NCI-H526 (cell line): Measurements from ENCODE around the gene TUBGCP2.
"Not testable (repeated sequence)": the region's sequence is repeated elsewhere in the genome, so short reads cannot be mapped to it uniquely, and the experiment has no call there.

ENCODE experiments used
- DNase-seq, 2 experiments: peaks; one replicate each; lab custom pipeline; 2025; lab: John Stamatoyannopoulos, UW

The TUBGCP2 gene

DNA sequence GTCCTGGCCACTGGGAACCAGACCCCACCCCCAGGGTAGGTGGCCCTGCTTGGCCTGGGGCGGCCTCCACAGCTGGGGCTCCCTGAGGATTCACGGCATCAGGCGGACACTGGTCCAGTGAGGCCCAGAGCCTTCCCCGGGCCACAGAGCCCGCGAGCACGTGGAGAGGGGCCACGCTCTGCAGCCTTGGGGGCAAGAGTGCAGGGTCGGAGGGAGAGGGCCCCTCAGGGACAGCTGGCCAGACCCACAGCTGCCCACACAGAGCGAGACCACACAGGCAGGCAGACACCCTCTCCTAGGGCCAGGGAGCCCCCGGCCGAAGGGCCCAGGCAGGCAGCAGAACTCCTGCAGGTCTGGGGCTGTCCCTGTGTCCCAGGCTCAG is 60.3 kb downstream of the TUBGCP2 start:
- no peak for DNase-seq

DNA sequence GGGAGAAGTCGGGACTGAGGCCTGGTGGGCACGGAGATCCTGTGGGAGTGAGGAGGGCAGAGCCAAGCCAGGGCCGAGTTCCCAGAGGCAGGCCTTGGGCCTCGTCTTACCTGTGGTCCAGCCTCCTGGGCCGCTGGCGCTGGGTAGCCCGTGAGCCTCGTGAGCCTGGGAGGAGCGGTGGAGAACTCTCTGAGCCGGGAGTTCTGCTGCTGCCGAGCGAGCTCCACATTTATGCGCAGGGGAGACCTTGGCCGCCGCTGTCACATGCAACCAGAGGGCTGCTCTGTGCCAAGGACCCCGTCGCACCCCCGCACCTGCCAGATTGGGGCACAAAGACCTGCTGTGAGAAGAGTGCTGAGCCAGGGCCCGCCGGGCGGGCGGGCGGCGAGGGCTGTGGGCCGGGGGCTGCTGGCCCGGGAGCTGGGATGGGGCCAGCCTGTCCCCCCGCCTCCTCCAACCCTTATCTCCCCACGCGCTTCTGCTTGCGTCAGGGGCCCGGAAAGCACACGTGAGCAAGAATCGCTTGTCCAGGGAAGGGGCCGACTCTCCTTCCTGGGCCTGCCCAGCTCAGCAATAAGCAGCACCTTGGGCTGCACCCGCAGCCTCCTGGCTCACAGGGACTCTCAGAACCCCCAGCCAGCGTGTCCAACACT is 60.9 kb downstream of the TUBGCP2 start:
- DNase-seq: no peak

DNA sequence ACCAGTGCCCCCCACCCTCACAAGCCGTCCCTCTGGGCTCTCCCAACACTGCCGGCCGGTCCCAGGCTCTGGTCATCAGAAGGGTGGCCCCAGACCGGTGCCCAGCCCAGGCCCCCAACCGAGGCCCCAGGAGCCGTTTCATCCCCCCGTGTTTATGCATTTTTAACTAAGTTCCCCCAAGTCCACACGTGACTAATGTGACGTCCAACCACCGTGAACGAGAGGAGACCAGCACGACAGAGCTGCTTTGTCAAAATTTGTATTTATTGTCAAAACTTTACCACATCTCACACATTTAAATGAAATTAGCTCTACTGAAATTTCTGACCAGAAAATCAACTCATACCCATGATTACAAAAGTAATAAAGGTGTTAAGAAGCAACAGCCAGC is 62.4 kb downstream of the TUBGCP2 start:
- no peak for DNase-seq

DNA sequence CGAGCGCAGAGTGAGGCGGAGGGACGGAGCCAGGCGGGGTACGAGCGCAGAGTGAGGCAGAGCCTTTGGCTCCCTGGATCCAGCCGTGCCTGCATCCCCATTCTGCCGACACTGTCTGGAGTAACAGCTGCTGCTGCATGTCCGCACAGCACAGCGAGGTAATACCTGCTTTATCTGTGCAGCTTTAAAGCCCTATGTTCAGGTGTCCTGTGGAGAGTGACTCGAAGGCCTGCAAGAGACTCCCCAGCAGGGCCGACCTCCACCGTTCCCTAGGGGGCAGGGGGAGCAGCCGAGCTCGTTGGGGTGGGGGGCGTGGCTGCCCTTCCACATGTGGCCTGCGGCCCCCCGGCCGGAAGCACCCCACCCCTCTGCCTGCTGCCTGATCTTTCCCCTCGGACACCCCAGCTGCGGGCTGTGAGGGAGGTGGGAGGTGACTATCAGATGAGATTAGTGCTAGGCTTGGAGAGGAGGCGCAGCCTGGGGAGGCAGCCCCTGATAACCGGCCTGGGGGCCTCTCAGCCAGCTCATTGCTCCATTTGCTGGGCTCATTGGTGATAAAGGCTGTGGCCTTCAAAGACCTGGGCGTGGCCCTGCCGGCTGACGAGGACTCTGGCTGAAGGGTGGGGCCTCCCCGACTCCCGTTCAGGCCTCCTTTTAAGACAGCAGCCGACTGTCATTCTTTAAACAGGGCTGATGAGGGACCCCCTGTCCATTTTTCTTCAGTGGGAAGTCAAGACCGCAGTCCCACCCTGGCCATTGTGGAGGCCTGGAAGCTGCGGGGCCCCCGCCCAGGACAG is 63.0 kb downstream of the TUBGCP2 start:
- DNase-seq: no peak

DNA sequence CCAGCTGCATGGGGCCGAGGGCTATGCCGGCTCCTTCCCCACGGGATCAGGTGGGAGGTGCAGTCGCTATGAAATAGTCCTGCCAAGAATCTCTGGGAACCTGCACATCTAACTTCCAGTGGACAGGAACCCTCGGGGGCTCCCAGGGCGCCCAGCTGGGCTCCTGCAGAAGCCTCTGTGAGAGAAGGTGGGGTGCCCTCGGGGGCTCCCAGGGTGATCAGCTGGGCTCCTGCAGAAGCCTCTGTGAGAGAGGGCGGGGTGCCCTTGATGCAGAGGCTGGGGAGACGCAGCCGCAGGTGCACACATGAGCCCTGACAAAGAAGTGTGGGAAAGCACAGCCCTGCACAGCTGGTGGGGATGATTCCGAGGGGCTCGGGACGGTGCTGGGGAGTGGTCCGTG is 65.1 kb downstream of the TUBGCP2 start:
- DNase-seq: no peak

DNA sequence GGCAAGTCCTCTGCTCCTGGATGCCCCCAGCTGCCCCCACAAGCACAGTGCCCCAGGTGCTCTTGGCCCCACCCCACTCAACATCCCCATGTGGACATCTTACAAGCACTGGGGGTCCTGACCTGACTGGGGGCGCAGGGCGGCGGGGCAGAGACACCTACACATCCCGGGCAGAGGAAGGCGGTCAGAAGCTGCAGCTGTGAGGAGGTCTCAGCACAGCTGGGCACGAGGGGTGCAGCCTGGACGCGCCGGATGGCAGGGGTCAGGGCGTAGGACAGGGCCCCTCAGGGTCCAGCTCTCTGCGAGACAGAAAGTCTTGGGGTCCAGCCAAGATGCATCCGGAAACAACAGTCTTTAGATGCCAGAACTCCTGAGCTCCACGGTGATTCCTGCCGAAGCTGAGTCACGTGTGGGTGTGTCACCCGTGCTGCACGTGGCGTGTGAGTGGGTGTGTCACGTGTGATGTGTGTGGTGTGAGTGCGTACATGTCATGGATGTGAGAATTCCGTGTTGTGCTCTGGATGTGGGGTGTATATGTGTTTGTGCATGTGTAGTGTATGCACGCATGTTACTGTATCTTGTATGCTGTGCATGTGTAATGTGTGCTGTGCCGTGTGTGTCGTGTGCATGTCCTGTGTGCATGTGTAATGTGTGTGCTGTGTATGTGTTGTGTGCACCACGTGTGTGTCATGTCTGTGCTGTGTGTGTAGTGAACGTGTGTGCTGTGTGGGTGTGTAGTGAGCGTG is 65.9 kb downstream of the TUBGCP2 start:
- DNase-seq: no peak

DNA sequence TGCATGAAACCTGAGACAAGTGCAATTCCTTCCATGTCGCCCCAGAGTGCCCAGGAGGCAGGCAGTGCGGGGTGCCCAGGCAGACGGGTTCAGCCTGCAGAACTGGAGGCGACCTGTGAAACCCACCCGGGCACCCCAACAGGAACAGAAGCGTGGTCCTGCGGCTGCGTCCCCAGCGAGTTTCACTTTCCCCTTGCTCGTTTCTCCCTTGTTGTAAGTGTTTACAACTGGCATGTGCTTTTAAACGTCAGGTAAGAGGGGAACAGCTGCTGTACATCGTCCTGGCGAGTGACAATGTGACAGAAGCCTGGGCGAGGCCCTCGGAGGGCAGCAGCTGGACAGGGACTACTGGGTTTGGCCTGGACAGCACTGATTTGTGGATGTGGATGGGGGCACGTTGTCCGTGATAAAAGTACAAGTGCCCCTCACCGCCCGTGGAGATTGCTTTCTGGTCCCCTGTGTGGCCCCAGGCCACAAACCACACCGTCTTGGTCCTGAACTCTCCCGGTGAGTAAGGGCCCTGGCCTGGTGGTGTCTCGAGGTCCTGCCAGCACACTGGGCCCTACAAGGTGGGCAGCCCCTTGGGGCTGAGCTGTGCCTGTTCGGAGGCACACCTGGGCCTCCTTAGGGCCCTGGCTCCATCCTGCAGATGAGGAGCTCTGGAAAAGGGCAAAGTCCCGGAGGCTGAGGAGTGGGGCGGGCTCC is 67.0 kb downstream of the TUBGCP2 start:
- DNase-seq: no peak

DNA sequence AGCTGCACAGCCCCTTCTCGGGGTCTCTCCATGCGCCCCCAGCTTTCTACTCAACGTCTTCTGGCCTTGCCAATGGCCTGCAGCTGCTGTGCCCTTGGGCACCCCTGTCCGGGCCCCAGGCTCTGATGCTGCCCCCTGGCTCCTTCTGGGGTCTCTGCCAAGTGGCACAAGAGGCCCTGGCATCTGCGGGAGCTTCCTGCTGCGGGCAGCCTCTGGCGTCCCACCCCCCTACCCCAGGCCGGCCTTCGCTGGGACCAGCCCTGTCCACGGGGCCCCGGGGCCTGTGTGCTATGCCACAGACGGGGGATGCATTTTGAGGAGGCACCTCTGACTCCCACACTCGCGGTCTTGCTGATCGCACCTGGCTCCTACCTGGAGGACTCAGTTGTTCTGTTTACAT is 68.7 kb downstream of the TUBGCP2 start:
- DNase-seq: no peak

DNA sequence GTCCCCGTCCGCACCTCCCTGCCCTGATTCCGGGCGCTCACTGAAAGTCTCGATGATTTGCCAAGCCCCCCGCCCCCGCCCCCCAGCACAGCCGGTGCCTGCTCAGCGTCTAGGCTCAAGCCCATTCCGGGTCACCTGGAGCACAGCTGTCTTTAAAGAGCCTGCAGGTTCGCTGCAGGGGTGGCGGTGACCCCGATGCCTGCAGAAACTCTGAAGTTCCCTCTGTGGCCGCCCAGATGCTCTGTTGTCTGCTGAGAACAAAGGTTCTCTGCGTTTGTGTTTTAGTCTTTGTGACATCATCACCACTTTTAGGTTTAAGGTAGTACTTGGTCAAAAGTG is 70.2 kb downstream of the TUBGCP2 start:
- DNase-seq: no peak

DNA sequence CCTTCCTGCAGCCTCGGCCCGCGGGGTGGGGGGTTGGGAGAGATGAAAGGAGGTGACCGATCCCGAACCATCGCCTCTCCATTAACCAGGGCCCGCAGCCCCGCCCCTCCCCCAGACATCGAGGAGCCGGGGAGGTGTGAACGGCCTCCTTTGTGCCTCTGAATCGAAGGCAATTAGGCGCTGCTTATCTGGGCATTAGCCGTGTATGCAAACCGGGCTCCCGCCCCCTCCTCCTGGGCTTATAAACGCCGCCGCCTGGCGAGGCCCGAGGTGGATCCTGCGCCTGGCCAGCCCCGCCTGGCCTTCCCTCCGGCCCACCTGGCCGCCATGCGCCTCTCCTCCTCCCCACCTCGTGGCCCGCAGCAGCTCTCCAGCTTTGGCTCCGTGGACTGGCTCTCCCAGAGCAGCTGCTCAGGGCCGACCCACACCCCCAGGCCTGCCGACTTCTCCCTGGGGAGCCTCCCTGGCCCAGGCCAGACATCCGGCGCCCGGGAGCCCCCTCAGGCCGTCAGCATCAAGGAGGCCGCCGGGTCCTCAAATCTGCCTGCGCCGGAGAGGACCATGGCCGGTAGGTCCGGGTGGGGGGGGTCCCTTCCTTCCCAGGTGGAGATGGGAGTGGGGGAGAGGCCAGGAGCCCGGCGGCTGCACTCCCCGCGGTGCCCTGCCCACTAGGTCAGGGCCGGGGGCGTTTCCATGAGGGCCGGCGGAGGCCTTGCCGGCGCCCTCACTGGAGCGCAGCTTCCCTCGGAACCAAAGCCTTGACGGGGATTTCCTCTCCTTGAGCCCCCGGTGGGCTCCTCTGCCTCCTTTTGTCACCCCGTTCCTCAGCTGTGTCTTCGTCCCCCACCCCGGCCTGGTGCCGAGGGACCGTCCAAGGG is 70.8 kb downstream of the TUBGCP2 start, which contains the start of gene VENTX:
TSS of gene VENTX (plus strand) at position 268 of the 878 bp plus-strand sequence. CDS start at position 328, 60 bp downstream.
- DNase-seq: peak in 1 of 2 experiments; percentile 44

DNA sequence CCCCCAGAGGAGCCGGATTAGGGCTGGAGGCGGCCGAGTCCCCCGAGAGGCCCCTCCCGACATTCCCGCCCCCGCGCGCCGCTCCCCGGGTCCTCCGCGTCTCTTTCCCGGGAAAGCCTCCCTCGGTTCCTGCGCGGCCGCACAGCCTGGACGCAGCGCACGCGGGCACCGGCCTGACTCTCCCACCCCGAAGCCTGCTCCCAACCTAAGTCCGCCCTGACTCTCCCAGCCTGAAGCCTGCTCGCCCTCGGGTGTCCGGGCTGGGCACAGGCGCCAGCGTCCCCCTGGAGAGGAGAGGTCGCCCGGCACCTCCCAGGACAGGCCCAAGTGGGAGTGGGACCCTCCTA is 71.5 kb downstream of the TUBGCP2 start:
- DNase-seq: no peak

DNA sequence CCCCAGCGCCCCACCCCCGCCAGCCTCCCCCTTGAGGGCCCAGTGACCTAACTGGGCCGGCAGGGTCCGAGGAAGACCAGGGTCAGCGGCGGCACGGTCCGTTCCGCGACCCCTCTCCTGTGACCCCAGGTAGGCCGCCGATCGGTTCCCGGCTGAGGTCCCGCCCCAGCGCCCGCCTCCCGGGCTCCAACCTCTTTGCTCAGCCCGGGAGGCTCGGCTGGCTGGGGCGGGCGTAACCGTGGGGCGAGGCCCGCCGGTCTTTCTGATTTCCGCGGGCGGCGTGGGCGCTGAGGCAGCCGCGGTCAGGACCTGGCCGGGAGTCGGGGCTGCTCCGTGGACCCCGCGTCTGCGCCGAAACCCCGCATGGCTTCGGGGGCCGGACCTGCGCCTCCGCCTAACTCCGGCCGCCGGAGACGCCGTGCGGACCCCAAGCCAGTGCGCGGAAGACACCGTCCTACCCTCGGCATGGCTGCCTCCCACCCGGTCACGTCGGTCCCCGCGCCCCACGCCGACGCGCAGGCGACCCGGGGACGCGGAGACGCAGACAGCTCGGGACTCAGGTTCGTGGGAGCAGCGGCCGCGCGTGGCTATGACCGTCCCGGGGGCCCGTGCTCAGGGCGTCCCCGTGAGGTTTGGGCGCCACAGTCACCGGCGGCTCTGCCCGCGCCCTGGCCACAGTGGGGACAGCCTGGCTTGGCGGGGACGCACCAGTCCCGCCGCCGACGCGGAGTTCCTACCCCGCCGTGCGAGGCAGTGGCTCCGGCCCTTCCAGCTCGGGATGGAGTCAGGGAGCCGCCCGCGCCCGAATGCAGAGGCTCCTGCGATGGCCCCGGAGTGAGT is 72.1 kb downstream of the TUBGCP2 start:
- no peak for DNase-seq

DNA sequence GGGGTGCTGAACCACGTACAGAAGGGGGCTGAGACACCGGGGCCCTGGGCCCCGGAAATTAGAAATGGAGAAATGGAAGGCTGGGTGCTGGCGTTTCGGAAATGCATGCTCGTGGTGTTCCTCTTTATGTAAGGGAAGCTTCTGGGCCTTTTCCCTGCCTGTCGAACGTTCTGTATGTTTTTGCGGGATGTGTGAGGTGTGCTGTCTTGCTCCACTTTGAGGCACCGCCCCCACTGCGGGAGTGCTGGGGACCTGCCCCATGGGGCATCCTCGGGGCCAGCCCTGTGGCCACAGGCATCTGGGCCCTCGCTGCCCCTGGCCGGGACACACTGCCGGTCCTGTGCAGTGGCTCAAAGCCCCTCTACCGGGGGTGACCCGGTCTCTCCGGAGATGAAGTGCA is 72.7 kb downstream of the TUBGCP2 start:
- no peak for DNase-seq

DNA sequence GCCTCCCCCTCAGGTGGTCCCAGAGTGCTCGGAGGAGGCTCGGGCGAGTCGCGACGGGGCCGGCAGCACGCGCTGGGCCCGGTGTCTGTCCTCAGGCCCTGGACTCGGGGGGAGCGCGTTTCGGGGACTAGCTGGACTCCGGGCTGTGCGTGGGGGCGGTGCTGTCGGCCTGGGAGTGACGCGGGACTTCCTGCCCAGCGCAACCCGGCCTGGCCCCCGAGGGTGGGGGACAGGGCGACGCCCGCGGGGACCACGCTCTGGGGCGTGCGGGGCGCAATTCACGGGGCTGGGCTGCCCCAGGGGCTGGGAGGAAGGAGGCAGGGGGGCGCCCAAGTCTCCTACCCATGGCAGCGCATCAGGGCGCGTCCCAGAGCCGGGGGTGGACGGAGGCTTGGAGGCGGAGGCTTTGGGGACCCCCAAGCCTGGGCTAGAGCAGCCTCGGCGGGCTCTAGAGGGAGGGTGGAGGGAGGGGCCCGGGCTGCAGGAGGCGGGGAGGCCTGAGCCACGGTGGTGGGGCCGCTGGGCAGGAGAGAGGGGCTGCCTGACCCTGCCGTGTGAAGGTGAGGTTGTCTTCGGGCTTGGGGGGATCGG is 73.3 kb downstream of the TUBGCP2 start:
- DNase-seq: no peak

DNA sequence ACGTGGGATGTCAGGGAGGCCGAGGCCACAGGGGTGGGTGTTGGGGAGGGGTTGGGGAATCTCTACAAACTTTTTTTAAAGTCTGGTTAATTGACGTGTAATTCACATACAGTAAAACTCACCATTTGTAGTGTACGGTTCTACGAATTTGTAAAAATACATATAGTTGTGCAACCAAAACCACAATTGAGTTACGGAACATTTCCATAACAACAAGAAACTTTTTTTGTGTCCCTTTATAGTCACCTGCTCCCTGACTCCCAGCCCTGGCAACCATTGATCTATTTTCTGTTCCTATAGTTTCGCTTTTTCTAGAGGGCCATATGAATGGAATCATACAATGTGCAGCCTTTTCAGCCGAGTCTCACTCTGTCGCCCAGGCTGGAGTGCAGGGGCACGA is 73.9 kb downstream of the TUBGCP2 start:
- DNase-seq: not testable (repeated sequence)

DNA sequence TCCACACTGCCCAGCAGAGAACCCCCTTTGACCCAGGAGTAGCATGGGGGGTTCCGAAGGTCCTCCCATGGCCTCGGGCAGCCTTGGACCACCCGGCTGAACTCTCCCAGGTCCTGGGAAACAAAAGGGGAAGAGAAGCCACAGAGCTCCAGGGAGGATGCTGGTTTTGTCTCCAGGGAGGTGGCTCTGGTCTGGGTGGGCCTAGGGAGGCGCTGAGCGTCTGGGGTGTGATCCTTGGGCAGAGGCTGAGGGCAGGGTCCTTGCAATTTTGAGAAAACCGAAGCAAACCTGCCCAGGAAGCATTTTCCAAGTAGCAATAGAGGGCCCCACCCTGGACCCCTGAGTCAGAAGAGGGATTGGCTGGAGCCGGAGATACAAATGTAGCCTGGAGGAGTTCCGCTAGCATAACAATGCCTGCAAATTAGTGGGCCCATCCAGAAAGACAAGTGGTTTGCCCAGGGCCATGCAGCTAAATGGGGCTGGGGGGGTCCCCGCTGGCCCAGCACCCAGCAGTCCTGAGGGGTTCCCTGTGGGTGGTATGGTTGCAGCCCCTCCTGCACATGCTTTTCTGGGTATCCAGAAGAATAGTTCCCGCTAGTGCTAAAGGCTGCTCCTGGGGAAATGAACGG is 76.6 kb downstream of the TUBGCP2 start:
- DNase-seq: no peak

DNA sequence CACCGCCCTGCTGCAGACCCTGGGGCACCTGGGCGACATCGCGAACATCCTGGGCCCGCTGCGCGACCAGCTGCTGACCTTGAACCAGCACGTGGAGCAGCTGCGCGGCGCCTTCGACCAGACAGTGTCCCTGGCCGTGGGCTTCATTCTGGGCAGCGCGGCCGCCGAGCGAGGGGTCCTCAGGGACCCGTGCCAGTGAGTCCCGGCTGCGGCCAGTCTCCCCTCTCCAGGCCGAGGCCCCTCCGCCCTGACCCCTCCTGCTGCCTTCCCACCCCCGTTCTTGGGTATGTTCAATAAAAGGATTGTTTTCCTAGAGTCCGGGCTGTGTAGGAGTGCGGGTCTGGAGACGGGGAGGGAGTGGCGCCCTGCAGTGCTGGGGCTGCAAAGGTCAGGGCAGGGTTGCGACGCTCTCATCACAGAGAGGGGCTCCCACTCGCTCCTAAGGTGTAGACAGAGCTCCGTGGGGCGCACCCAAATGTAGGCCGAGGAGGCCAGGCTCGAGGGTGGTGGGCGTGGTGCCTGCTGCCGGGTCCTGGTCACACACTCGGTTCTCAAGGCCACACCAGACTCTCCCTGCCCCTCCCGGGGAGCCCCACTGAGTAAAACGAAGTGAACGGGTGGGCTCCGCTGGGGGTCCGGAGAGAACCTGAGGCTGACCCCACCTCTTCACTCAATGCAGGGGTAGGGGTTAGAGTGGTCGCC is 77.3 kb downstream of the TUBGCP2 start:
- no peak for DNase-seq

DNA sequence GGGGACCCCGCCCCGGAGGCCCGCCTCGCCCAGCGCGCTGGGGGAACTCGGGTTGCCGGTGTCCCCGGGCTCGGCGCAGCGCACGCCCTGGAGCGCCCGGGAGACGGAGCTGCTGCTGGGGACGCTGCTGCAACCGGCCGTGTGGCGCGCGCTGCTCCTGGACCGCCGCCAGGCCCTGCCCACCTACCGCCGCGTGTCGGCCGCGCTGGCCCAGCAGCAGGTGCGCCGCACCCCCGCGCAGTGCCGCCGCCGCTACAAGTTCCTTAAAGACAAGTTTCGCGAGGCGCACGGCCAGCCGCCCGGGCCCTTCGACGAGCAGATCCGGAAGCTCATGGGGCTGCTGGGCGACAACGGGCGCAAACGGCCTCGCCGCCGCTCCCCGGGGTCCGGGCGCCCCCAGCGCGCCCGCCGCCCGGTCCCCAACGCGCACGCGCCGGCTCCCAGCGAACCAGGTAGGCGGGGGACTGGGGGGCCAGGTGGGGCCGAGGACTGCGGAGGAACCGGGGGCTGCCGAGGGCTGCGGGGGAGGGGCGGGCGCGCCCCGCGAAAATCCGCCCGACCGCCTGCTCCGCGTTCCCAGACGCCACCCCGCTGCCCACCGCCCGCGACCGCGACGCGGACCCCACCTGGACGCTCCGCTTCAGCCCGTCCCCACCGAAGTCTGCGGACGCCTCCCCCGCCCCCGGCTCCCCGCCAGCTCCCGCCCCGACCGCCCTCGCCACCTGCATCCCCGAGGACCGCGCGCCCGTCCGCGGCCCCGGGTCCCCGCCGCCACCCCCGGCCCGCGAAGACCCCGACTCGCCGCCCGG is 78.1 kb downstream of the TUBGCP2 start:
- DNase-seq: peak in 1 of 2 experiments; percentile 24
